Measurements from ENCODE around the gene DISP3.

The DISP3 gene

DNA sequence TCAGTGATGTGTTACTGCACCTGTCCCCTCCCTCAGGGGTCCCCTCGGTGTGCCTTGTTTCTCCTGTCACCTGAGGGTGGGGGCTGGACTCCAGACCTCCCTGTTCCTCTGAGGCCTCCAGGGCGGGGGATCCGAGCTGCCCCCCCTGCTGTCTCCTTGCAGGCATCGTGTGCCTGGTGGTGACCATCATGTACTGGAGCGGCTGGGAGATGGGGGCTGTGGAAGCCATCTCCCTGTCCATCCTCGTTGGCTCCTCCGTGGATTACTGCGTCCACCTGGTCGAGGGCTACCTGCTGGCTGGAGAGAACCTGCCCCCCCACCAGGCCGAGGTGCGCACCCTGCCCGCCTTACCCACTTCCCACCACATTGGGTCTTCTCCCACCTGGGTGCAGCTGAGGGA is 56.4 kb downstream of the DISP3 start:
- TF ChIP-seq, protein P1, sequence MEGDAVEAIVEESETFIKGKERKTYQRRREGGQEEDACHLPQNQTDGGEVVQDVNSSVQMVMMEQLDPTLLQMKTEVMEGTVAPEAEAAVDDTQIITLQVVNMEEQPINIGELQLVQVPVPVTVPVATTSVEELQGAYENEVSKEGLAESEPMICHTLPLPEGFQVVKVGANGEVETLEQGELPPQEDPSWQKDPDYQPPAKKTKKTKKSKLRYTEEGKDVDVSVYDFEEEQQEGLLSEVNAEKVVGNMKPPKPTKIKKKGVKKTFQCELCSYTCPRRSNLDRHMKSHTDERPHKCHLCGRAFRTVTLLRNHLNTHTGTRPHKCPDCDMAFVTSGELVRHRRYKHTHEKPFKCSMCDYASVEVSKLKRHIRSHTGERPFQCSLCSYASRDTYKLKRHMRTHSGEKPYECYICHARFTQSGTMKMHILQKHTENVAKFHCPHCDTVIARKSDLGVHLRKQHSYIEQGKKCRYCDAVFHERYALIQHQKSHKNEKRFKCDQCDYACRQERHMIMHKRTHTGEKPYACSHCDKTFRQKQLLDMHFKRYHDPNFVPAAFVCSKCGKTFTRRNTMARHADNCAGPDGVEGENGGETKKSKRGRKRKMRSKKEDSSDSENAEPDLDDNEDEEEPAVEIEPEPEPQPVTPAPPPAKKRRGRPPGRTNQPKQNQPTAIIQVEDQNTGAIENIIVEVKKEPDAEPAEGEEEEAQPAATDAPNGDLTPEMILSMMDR (IDR thresholded peaks at IDR 0.05; ENCODE audit: extremely low read depth, insufficient read depth, missing control alignments), result no peak
- in situ Hi-C loops (cut with MboI; ENCODE audit: low pct_unique_long_range_greater_than_20kb, low sequenced_read_pairs, unreplicated experiment), result no loop called here
- DNase-seq (ENCODE audit: low spot score), result no peak

DNA sequence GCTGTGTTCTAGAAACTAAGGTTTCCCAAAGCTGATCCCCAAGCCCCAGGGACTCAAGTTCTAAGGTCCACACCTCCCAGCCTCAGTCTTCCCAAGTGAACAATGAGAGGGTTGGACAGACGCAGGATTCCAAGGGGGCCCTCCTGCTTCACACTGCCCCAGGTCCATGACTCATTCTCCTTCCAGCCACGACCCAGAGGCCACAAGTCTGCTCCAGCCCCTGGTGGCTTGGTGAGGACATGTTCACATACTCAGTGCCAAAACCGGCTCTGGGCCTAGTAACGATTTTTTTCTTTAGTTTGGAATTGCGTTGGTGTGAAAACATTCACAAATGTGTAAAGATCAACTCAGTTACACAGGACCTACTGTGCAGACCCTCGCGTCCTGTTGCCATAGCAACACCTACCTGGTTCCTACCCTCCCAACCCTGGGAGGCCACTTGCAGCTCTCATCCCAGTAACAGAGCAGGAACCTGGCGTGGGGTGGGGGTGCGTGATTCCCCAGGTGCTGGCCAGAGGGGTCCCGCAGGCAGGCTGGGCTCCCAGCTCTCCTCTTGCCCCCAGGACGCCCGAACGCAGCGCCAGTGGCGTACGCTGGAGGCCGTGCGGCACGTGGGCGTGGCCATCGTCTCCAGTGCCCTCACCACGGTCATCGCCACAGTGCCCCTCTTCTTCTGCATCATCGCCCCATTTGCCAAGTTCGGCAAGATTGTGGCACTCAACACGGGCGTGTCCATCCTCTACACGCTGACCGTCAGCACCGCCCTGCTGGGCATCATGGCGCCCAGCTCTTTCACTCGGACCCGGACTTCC is 57.0 kb downstream of the DISP3 start:
- in situ Hi-C loops (cut with MboI; ENCODE audit: low pct_unique_long_range_greater_than_20kb, low sequenced_read_pairs, unreplicated experiment), result no loop called here
- no peak for DNase-seq (ENCODE audit: low spot score)
- TF ChIP-seq, protein P1 (IDR thresholded peaks at IDR 0.05; ENCODE audit: extremely low read depth, insufficient read depth, missing control alignments), result no peak

DNA sequence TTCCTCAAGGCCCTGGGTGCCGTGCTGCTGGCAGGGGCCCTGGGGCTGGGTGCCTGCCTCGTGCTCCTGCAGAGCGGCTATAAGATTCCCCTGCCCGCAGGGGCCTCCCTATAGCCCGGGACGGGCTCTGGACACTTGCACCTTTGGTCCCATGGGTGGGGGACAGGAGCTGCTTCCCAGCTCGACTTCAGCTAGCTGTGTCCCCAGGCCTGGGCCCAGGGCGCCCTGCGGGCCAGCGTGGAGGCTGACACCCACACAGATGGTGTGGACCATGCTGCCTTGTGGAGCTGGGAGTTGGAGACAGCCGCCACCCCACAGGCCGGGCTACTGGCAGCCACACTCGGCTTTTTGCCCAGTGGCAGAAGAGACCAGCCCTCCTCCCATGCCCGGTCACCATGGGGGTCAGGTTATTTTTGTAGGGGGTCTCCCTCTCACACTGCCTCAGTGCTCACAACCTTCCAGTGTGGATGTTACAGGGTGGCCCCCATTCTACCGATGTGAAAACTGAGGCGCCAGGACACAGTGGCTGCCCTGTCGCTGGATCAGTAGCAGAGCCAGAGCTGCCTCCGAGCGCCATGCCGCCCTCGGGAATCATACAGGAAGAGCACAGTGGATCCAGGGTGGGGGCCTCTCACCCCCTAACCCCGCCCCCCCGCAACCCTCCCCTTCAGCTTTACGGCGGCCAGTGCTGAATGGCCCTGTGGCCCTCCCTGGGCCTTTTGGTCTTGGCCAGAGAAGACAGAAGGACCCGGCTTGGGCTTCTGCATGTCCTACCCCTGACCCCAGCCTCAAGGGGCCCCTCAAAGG is 57.8 kb downstream of the DISP3 start:
- TF ChIP-seq, protein P1 (IDR thresholded peaks at IDR 0.05; ENCODE audit: extremely low read depth, insufficient read depth, missing control alignments), result no peak
- no peak for DNase-seq (ENCODE audit: low spot score)

DNA sequence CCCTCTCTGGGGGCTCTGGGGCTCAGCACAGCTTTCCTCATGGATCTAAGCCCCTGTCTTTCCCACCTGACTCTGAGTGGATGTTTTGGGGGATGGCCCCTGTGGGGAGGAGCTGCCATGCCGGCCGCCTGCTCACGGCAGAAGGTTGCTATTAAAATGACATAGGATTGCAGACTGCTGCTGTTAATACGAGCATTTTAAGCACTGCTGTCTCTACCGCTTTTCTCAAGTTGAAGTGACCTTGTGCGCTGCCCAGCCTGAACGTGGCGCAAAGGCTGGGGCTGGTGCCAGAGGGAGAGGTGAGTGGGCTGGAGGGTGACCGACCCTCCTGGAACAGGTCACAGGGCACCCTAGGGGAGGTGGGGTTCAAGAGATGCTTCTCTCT is 58.4 kb downstream of the DISP3 start:
- DNase-seq (ENCODE audit: low spot score), result no peak
- in situ Hi-C loops (cut with MboI; ENCODE audit: low pct_unique_long_range_greater_than_20kb, low sequenced_read_pairs, unreplicated experiment), result no loop called here
- TF ChIP-seq, protein P1 (IDR thresholded peaks at IDR 0.05; ENCODE audit: extremely low read depth, insufficient read depth, missing control alignments), result no peak

More for the DNA sequence above, 57.8 kb downstream of the DISP3 start:
- in situ Hi-C loops (cut with MboI; ENCODE audit: low pct_unique_long_range_greater_than_20kb, low sequenced_read_pairs, unreplicated experiment), result no loop called here

DNA sequence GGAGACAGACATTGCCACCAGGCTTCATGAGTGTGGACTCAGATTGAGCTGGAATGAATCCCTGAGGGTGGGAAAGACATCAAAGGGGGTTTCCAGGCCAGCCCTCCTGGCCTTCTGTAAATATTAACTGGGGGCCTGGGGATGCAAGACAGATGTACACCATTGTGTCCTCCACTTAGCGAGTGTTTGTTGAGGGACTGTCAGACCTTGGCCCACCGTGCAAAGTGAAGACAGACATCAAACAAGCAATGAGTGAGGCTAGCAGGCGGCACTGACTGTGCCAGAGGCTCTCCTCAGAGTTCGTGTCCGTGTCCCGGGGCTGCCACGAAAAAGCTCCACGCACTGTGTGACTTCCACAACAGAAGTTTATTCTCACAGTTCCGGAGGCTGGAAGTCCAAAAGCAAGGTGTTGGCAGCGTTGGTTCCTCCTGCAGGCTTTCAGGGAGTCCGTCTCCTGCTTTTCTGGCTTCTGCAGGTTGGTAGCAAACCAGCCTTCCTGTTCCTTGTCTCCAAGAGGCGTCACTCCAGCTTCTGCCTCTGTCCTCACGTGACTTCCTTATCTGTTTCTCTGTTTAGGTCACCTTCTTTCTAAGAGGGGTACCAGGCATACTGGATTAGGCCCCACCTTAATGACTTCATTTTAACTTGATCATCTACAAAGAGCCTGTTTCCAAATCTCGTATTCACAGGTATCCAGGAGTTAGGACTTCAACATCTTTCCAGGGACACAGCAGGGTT is 59.1 kb downstream of the DISP3 start:
- DNase-seq (ENCODE audit: low spot score), result no peak
- in situ Hi-C loops (cut with MboI; ENCODE audit: low pct_unique_long_range_greater_than_20kb, low sequenced_read_pairs, unreplicated experiment), result no loop called here
- TF ChIP-seq, protein P1 (IDR thresholded peaks at IDR 0.05; ENCODE audit: extremely low read depth, insufficient read depth, missing control alignments), result no peak

DNA sequence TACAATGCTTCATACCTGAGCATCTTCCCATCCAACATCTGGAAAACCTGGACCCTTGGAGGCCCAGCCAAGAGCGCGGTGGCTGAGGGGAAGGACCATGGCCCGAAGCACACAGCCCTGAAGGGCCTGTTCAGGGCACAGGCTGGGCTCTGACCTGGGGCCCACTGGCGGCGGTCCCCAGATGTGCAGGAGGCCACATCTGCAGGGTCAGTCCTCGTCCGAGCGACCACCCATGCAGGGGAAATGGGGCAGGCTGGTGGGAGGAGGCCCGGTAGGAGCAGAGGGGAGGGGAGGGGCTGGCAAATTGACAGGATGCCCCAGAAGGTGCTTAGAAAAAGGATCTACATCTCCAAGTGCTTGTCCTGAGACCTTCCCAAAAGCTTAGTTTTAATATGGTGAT is 59.9 kb downstream of the DISP3 start:
- TF ChIP-seq, protein P1 (IDR thresholded peaks at IDR 0.05; ENCODE audit: extremely low read depth, insufficient read depth, missing control alignments), result no peak
- in situ Hi-C loops (cut with MboI; ENCODE audit: low pct_unique_long_range_greater_than_20kb, low sequenced_read_pairs, unreplicated experiment), result no loop called here
- no peak for DNase-seq (ENCODE audit: low spot score)

Measured in GM13977 (cell line).